Ishikawa (cell line): ENCODE data around the gene TRABD.
A peak's percentile ranks its signal among the peaks of the same experiment; 100 is the strongest.

ENCODE experiments used
- CEBPB ChIP-seq: IDR thresholded peaks from 2 replicates; pipeline ENCODE4 v1.6.1; 2012
- CREB1 ChIP-seq: IDR thresholded peaks from 2 replicates; pipeline ENCODE4 v1.6.1; 2012; ENCODE audit warnings: low read depth
- EGR1 ChIP-seq: IDR thresholded peaks from 2 replicates; pipeline ENCODE4 v1.6.1; 2012
- EP300 ChIP-seq: IDR thresholded peaks from 2 replicates; pipeline ENCODE4 v1.6.1; 2012; ENCODE audit warnings: borderline replicate concordance
- FOXM1 ChIP-seq: IDR thresholded peaks from 2 replicates; pipeline ENCODE4 v1.6.1; 2012; ENCODE audit warnings: low read depth, borderline replicate concordance
- MAX ChIP-seq: IDR thresholded peaks from 2 replicates; pipeline ENCODE4 v1.6.1; 2012
- NFIC ChIP-seq: IDR thresholded peaks from 2 replicates; pipeline ENCODE4 v1.6.1; 2012
- RAD21 ChIP-seq: IDR thresholded peaks from 2 replicates; pipeline ENCODE4 v1.6.1; 2012; ENCODE audit warnings: low read depth
- REST ChIP-seq: IDR thresholded peaks from 2 replicates; pipeline ENCODE4 v1.6.1; 2012; ENCODE audit warnings: low read depth, mild to moderate bottlenecking
- TAF1 ChIP-seq: IDR thresholded peaks from 2 replicates; pipeline ENCODE4 v1.6.1; 2012; ENCODE audit warnings: low read depth, mild to moderate bottlenecking
- TCF12 ChIP-seq: IDR thresholded peaks from 2 replicates; pipeline ENCODE4 v1.6.1; 2012; ENCODE audit warnings: low read depth
- TEAD4 ChIP-seq: IDR thresholded peaks from 2 replicates; pipeline ENCODE4 v1.6.1; 2012
- USF1 ChIP-seq: IDR thresholded peaks from 2 replicates; pipeline ENCODE4 v1.6.1; 2012
- YY1 ChIP-seq: IDR thresholded peaks from 2 replicates; pipeline ENCODE4 v1.6.1; 2012; ENCODE audit warnings: low read depth
- ZBTB7A ChIP-seq: IDR thresholded peaks from 2 replicates; pipeline ENCODE4 v1.6.1; 2012; ENCODE audit warnings: low read depth

Gene TRABD

GRCh38 chr22:50218153-50218995, 32.7 kb downstream of the TRABD start:
- TF ChIP-seq NFIC (peak; percentile 56; the same call in 1 of the 2 replicates), TCF12 (0 out of 2 replicates have a peak, but pooled peaks have one; percentile 16), EP300 (no peak), MAX (0 out of 2 replicates have a peak, but pooled peaks have one; percentile 24), RAD21 (no peak)

- peak; percentile 84 for TF ChIP-seq TCF12
- TF ChIP-seq MAX: peak; percentile 98
- TF ChIP-seq EGR1: no peak
- peak; percentile 30; the same call in 1 of the 2 replicates for TF ChIP-seq TEAD4
- peak; percentile 96 for TF ChIP-seq USF1
- no peak for TF ChIP-seq ZBTB7A
- TF ChIP-seq NFIC: peak; percentile 93
Observed at GRCh38 chr22:50218996-50219727, 33.4 kb downstream of the TRABD start.

DNA sequence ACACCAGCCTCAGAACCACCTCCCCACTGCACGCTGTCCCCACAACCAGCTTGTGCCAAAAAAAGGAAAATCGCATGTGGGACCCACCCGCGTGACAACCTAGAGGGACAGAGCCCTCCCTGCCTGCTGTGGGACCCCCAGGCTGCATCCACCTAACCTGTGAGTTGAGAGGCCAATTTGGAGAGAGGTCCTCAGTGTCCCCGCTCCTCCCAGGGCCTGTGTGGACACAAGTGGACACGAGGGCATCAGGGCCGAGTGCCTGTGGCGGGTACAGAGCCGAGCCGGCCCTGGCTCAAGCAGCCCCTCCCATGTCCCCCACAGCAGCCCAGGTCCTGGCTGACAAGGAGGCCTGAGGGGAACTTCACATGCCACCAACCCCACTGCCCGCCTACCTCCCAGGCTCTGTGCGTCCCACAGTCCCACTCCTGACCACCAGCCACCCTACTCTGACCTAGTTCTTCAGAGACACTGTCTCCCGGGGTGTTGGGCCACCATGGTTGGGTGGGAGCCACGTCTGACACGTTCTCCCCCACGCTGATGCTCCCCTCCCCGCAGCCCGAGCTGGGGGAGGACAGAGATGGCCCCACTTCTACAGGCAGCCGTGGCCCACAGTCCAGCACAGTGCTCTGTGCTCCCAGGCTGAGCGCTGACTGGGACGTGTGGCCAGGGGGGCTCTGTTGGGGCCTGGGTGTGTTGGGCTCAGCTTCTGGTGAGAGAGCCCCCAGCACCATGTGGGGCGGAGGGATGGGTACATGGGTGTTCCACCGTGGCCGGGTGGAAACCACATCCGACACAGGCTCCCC, 34.3 kb downstream of the TRABD start:
- no peak for TF ChIP-seq NFIC
- TF ChIP-seq EP300: no peak; the same call in 1 of the 2 replicates
- TF ChIP-seq ZBTB7A: no peak
- TF ChIP-seq REST: no peak
- TF ChIP-seq YY1: no peak
- no peak for TF ChIP-seq CREB1

DNA sequence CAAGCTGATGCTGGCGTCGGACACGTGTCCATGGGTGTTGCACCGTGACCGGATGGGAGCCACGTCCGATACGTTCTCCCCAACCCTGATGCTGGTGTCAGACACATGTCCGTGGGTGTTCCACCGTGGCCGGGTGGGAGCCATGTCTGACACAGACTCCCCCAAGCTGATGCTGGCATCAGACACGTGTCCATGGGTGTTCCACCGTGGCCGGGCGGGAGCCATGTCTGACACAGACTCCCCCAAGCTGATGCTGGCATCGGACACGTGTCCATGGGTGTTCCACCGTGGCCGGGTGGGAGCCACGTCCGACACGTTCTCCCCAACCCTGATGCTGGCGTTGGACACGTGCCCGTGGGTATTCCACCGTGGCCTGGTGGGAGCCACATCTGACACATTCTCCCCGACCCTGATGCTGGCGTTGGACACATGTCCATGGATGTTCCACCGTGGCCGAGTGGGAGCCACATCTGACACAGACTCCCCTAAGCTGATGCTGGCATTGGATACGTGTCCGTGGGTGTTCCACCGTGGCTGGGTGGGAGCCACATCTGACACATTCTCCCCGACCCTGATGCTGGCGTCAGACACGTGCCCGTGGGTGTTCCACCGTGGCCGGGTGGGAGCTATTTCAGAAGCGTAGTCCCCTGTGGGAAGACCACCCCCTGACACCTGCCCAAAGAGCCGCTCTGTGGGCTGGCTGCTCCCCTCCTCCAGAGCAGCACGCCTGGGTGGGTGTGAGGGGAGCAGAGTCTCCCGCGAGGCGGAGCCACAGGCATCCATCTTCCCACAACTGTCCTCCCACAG, 35.1 kb downstream of the TRABD start:
- TF ChIP-seq CEBPB (no peak), ZBTB7A (no peak), NFIC (no peak), TEAD4 (no peak), TAF1 (no peak), FOXM1 (no peak), EP300 (no peak), CREB1 (no peak), TCF12 (no peak), YY1 (no peak), RAD21 (no peak), USF1 (no peak), MAX (no peak)

GRCh38 chr22:50221410-50222300, 35.9 kb downstream of the TRABD start:
- no peak for TF ChIP-seq USF1
- TF ChIP-seq REST: no peak
- TF ChIP-seq EGR1: no peak
- no peak for TF ChIP-seq ZBTB7A
- TF ChIP-seq CEBPB: no peak
- TF ChIP-seq TCF12: no peak
- TF ChIP-seq FOXM1: no peak
- TF ChIP-seq YY1: no peak
- no peak for TF ChIP-seq MAX
- no peak for TF ChIP-seq CREB1
- TF ChIP-seq RAD21: no peak
- no peak for TF ChIP-seq TEAD4
- no peak for TF ChIP-seq EP300
- no peak for TF ChIP-seq TAF1
- no peak for TF ChIP-seq NFIC
